GM10266 (cell line): Measurements from ENCODE around the gene WDR27.
"Not testable (repeated sequence)": the region's sequence is repeated elsewhere in the genome, so short reads cannot be mapped to it uniquely, and the experiment has no call there.

Experiments used
- DNase-seq: peaks from one replicate; pipeline ENCODE4 v3.0.0; 2012; ENCODE audit errors: extremely low spot score
- TF ChIP-seq, protein P1 (sequence below): IDR thresholded peaks from 2 replicates; pipeline ENCODE4 v1.5.1; 2012; ENCODE audit warnings: mild to moderate bottlenecking, low read depth; ENCODE audit not compliant: control insufficient read depth, insufficient read depth; ENCODE audit errors: missing control alignments

The WDR27 gene

DNA sequence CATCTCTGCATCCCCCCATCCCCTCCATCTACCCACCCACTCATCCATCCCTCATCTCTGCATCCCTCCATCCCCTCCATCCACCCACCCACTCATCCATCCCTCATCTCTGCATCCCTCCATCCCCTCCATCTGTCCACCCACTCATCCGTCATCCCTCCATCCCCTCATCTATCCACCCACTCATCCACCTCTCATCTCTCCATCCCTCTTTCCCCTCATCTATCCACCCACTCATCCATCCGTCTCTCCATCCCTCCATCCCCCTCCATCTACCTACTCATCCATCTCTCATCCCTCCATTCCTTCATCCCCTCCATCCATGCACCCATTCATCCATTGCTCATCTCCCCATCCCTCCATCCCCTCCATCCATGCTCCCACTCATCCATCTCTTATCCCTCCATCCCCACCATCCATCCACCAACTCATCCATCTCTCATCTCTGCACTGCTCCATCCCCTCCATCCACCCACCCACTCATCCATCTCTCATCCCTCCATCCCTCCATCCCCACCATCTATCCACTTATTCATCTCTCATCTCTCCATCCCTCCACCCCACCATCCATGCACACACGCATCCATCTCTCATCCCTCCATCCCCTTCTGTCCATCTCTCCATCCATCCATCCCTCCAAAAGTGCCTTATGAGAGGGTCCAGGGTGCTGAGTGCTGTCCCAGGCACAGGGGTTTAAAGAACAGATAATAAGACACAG lies 51.4 kb downstream of the WDR27 start:
- DNase-seq = no peak
- TF ChIP-seq, protein P1, sequence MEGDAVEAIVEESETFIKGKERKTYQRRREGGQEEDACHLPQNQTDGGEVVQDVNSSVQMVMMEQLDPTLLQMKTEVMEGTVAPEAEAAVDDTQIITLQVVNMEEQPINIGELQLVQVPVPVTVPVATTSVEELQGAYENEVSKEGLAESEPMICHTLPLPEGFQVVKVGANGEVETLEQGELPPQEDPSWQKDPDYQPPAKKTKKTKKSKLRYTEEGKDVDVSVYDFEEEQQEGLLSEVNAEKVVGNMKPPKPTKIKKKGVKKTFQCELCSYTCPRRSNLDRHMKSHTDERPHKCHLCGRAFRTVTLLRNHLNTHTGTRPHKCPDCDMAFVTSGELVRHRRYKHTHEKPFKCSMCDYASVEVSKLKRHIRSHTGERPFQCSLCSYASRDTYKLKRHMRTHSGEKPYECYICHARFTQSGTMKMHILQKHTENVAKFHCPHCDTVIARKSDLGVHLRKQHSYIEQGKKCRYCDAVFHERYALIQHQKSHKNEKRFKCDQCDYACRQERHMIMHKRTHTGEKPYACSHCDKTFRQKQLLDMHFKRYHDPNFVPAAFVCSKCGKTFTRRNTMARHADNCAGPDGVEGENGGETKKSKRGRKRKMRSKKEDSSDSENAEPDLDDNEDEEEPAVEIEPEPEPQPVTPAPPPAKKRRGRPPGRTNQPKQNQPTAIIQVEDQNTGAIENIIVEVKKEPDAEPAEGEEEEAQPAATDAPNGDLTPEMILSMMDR = no peak

DNA sequence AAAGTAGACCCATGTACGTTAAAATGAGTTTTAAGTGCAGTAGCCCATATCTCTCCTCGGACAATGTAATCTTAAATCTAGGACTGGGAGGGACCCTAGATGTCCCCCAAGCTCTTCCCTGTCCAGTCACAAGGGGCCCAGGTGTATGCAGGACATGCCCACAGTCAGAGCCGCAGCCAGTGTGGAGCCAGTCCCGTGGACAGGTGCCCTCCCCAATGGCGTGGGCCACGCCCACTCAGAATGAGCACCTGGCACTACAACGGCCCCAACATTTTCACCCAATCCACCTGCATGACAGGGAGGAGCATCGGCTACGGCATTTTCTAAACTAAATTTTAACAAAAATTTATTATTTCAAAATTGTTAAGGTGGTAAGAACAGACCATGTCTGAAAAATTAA lies 53.2 kb downstream of the WDR27 start:
- DNase-seq = no peak
- TF ChIP-seq, protein P1 = no peak

DNA sequence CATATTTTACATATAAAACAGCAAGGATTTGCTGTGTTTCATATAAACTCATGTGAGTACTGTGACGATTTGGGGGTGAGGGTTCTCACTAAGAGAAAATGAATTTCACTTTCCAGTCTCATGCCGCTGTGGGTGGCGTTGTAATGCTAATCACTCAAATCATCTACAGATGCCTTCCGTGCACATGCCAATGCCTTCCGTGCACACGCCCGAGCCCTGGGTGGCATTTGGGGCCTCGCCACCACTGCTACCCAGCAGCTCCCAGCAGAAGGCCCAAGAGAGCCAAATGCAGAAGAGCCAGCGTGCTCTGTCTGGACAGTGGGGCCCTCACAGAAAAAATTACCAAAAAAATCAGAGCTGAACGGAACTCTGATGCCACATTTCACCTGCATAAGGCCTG lies 53.7 kb downstream of the WDR27 start:
- TF ChIP-seq, protein P1 = no peak
- DNase-seq = no peak

DNA sequence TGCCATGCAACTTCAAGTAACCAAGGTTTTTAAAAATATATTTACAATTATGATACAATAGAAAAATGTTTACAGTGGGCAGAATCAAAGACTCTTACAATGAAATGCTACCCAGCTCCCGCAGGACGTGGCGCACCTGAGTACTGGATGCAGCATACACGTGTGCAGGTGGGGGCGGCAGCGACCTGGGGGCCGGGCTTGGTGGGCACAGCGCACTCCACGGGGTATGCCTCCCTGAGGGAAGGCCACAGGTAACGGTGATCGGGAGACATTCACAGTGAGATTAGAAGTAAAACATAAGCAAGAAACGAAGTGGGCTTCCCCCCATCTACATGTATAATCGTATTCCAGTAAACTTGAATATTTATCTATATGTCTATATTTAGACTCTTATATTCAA lies 54.2 kb downstream of the WDR27 start:
- TF ChIP-seq, protein P1 = no peak
- DNase-seq = no peak

DNA sequence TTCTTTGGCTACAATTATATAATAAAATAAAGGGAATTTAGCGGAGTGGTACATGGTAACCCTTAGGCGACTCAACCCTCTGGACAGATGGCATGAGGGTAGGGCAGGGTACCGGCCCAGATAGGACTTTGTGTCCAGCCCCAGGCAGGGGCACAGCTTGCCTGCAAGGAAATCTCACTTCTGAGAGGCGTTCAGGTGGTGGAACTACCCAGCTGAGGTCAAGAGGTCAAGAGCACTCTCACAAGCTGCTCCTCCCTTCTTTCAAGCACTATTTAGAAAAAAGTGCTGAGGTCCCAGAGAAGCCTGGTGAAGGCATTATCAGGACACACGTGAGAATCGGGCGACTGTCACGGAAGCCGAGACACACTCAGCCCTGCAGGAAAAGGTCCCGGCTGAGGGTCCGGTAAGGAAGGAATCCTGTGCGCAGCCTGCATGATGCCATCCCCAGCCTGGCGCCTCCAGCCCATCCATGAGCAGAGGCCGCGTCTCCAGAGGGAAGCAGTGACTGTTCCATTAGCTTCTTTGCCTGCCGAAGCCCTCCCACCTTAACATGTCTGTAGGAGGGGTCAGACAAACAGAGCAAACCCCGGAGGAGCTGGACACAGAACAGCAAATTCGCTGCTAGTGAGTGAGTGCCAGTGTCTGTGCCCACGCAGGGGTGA lies 54.8 kb downstream of the WDR27 start:
- DNase-seq = no peak
- TF ChIP-seq, protein P1 = no peak

DNA sequence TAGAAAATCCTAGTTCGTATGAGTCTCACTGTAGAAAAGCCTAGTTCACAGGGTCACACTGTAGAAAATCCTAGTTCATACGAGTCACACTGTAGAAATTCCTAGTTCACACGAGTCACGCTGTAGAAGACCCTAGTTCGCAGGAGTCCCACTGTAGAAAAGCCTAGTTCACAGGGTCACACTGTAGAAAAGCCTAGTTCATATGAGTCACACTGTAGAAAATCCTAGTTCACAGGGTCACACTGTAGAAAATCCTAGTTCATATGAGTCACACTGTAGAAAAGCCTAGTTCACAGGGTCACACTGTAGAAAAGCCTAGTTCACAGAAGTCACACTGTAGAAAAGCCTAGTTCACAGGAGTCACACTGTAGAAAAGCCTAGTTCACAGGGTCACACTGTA lies 56.4 kb downstream of the WDR27 start:
- DNase-seq = not testable (repeated sequence)

DNA sequence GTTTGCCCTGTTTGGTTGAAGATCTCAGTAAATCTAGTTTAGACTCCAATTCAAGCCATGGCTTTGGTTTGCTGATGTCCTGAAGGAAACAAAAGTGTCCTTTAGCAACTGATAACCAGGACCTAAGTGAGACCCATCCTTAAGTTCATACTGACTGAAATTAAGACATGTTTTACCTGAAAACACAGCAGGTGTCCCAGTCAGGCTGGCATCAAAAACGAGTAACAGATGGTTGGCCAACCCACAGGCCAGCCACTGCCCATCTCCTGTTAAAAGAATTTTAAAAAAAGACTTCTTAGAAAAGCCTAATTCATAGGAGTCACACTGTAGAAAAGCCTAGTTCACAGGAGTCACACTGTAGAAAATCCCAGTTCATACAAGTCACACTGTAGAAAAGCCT lies 58.3 kb downstream of the WDR27 start:
- TF ChIP-seq, protein P1 = no peak
- no peak for DNase-seq
